Caco-2 (cell line): ENCODE data around the gene ALK. TPM values are rescaled to one million over a fixed set of nuclear protein-coding genes. Genes with fewer than 3 reads are reported as not detected.

Experiments used
- BruUV-seq: library from RNA; stranded (reverse); fragments of 400-500 nt; replicated peaks from 2 replicates; lab custom pipeline; 2021; lab: Mats Ljungman, UMichigan
- CTCF ChIA-PET: fragments of 300-600 bp; sonication (Branson Sonifier 250); formaldehyde crosslinking; loops from one replicate; lab custom pipeline; 2022; ENCODE audit warnings: antibody characterized with exemption; lab: Charles Lee
- POLR2A ChIA-PET: fragments of 300-600 bp; sonication (Branson Sonifier 250); formaldehyde crosslinking; loops from one replicate; lab custom pipeline; 2022; ENCODE audit warnings: antibody characterized with exemption; lab: Charles Lee
- DNase-seq, 2 experiments: peaks; one replicate each; pipeline versions ENCODE4 v3.0.0 to v3.0.0-alpha.2; 2020 to 2022
- H3K27me3 ChIP-seq: replicated peaks from 2 replicates; pipeline ENCODE4 v1.6.0; 2011; ENCODE audit warnings: low read length; ENCODE audit not compliant: control insufficient read depth, insufficient read depth
- H3K36me3 ChIP-seq: 2 replicates; pipeline ENCODE4 v1.5.1; 2011; ENCODE audit warnings: low read length; ENCODE audit not compliant: control insufficient read depth, insufficient read depth
- H3K4me1 ChIP-seq: fragments of 250-450 bp; sonication (Bioruptor Pico); 2 replicates; pipeline ENCODE4 v1.5.1; 2020; ENCODE audit warnings: mild to moderate bottlenecking
- H3K4me3 ChIP-seq: 2 replicates; pipeline ENCODE4 v1.5.1; 2011; ENCODE audit warnings: low read depth, mild to moderate bottlenecking, control low read depth, low read length
- H3K9me3 ChIP-seq: fragments of 250-450 bp; sonication (Bioruptor Pico); 2 replicates; pipeline ENCODE4 v1.5.1; 2020; ENCODE audit warnings: mild to moderate bottlenecking, moderate library complexity
- H3K27ac Mint-ChIP-seq: one replicate; pipeline ENCODE4 v1.8.0; 2022; ENCODE audit warnings: mixed read lengths; ENCODE audit not compliant: unreplicated experiment
- H3K27me3 Mint-ChIP-seq: one replicate; pipeline ENCODE4 v1.8.0; 2022; ENCODE audit warnings: mixed read lengths; ENCODE audit not compliant: insufficient read depth, unreplicated experiment
- H3K36me3 Mint-ChIP-seq: one replicate; pipeline ENCODE4 v1.8.0; 2022; ENCODE audit warnings: mild to moderate bottlenecking, mixed read lengths; ENCODE audit not compliant: insufficient read depth, unreplicated experiment
- H3K4me1 Mint-ChIP-seq: one replicate; pipeline ENCODE4 v1.8.0; 2022; ENCODE audit warnings: low read depth, mixed read lengths; ENCODE audit not compliant: unreplicated experiment
- H3K4me3 Mint-ChIP-seq: one replicate; pipeline ENCODE4 v1.8.0; 2022; ENCODE audit warnings: mild to moderate bottlenecking, moderate library complexity, mixed read lengths; ENCODE audit not compliant: unreplicated experiment
- H3K9me3 Mint-ChIP-seq: one replicate; pipeline ENCODE4 v1.8.0; 2022; ENCODE audit warnings: mixed read lengths; ENCODE audit not compliant: unreplicated experiment
- intact Hi-C: fragments of 100-400 bp; cut with micrococcal nuclease; formaldehyde crosslinking; loops from one replicate; pipeline ENCODE4 v1.10.0; 2022; ENCODE audit not compliant: unreplicated experiment
- total RNA-seq: library from RNA; stranded (reverse); gene quantifications from 2 replicates; pipeline ENCODE4 v1.2.3, GENCODE V29; 2022
- TF ChIP-seq, protein P1 (sequence below), 2 experiments: fragments of 200-600 bp in 1 of 2; IDR thresholded peaks; 1 replicate in 1 of 2; 2 replicates in 1 of 2; pipeline versions ENCODE4 v1.5.1 to v1.8.0; 2011 to 2022; ENCODE audit warnings: antibody characterized with exemption in 1 of 2, control low read depth in 1 of 2, inconsistent platforms in 1 of 2, low read depth in 1 of 2, low read length in 1 of 2, mild to moderate bottlenecking in 1 of 2, moderate library complexity in 1 of 2; ENCODE audit not compliant: insufficient read depth in 1 of 2, severe bottlenecking in 1 of 2, unreplicated experiment in 1 of 2

Gene ALK
- total RNA-seq, 1 experiment from 2014 or later, result 0.11 TPM

GRCh38 chr2:29222381-29223179 is 698.8 kb downstream of the ALK start:
- H3K27me3 ChIP-seq, result no peaks in the 10 kb centered on the region; the same call in 1 of the 2 replicates
- no peak for DNase-seq
- TF ChIP-seq, protein P1, sequence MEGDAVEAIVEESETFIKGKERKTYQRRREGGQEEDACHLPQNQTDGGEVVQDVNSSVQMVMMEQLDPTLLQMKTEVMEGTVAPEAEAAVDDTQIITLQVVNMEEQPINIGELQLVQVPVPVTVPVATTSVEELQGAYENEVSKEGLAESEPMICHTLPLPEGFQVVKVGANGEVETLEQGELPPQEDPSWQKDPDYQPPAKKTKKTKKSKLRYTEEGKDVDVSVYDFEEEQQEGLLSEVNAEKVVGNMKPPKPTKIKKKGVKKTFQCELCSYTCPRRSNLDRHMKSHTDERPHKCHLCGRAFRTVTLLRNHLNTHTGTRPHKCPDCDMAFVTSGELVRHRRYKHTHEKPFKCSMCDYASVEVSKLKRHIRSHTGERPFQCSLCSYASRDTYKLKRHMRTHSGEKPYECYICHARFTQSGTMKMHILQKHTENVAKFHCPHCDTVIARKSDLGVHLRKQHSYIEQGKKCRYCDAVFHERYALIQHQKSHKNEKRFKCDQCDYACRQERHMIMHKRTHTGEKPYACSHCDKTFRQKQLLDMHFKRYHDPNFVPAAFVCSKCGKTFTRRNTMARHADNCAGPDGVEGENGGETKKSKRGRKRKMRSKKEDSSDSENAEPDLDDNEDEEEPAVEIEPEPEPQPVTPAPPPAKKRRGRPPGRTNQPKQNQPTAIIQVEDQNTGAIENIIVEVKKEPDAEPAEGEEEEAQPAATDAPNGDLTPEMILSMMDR (IDR thresholded peaks at IDR 0.05; ENCODE audit: insufficient read depth in 1 of 2, low read depth in 1 of 2, low read length in 1 of 2, severe bottlenecking in 1 of 2, unreplicated experiment in 1 of 2), result no peak
- no peaks in the 10 kb centered on the region for H3K4me1 ChIP-seq
- Mint-ChIP-seq H3K27me3 (peaks cover 6% of the 10 kb centered on the region), H3K36me3 (no peaks in the 10 kb centered on the region), H3K4me1 (no peaks in the 10 kb centered on the region), H3K27ac (no peak overlapping the region), H3K9me3 (no peaks in the 10 kb centered on the region), H3K4me3 (no peak overlapping the region)
- no TSS peak for BruUV-seq
- intact Hi-C loops, result no loop called here
- no peaks in the 10 kb centered on the region for H3K9me3 ChIP-seq
- H3K4me3 ChIP-seq, result no peak overlapping the region
- POLR2A ChIA-PET, result no interaction called here
- CTCF ChIA-PET, result no interaction called here
- no peaks in the 10 kb centered on the region for H3K36me3 ChIP-seq

DNA sequence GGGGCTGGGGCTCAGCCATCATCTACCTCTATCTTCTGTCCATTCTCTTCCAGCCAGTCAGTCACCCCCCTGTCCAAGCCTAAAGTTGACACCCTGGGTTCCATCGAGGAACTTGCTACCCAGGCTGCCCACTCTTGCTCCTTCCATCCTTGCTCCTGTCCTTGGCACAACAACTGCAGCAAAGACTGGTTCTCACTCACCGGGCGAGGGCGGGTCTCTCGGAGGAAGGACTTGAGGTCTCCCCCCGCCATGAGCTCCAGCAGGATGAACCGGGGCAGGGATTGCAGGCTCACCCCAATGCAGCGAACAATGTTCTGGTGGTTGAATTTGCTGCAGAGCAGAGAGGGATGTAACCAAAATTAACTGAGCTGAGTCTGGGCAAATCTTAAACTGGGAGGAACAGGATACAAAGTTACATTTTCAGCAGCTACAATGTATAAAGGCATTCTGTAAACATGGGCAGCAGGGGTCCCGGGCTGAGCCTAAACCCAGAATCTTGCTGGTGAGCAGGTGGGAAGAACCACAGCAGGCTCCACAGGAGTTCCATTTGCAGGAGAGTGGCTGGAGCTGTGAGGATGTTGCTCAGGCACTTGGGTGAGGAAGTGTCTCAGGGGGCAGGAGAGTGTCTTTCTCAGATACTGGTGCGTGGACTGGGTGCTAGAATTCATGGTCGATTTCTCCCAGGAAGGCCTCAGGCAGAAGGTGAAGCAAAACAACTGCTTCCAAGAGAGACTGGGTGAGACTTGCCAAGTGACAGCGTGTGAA is 700.7 kb downstream of the ALK start:
- ChIA-PET POLR2A (no interaction called here), CTCF (no interaction called here)
- Mint-ChIP-seq H3K9me3 (no peaks in the 10 kb centered on the region), H3K36me3 (no peaks in the 10 kb centered on the region), H3K4me3 (no peak overlapping the region), H3K4me1 (no peaks in the 10 kb centered on the region), H3K27me3 (peaks cover 6% of the 10 kb centered on the region), H3K27ac (no peak overlapping the region)
- TF ChIP-seq, protein P1 (IDR thresholded peaks at IDR 0.05; ENCODE audit: insufficient read depth in 1 of 2, low read depth in 1 of 2, low read length in 1 of 2, severe bottlenecking in 1 of 2, unreplicated experiment in 1 of 2), result no peak
- intact Hi-C loops, result no loop called here
- Histone ChIP-seq H3K4me3 (no peak overlapping the region), H3K9me3 (no peaks in the 10 kb centered on the region), H3K36me3 (no peaks in the 10 kb centered on the region), H3K27me3 (no peaks in the 10 kb centered on the region), H3K4me1 (no peaks in the 10 kb centered on the region)
- DNase-seq, result no peak
- BruUV-seq, result no TSS peak

DNA sequence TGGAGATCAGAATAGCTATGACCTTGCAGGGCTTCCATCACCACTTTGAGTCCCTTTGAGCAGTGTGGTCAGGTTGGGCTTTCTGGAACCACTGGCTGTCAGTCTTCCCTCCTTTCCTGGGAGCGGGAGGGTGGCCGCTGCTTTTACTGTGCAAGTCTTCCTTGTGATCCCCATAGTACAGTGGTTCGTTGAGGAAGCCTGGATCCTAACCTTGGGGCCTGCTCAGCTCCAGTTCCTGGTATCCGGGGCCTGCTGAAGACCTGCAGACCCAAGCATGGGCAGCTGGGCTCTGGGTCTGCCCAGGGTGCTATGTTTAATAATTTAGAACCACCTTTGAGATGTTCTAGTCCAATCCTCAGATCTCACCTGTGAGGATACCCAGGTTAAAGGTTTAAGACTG is 702.0 kb downstream of the ALK start:
- Mint-ChIP-seq H3K9me3 (no peaks in the 10 kb centered on the region), H3K4me3 (no peak overlapping the region), H3K27ac (no peak overlapping the region), H3K27me3 (peaks cover 6% of the 10 kb centered on the region), H3K4me1 (no peaks in the 10 kb centered on the region), H3K36me3 (no peaks in the 10 kb centered on the region)
- no TSS peak for BruUV-seq
- Histone ChIP-seq H3K36me3 (no peaks in the 10 kb centered on the region), H3K4me1 (no peaks in the 10 kb centered on the region), H3K9me3 (no peaks in the 10 kb centered on the region), H3K4me3 (no peak overlapping the region), H3K27me3 (no peaks in the 10 kb centered on the region)
- CTCF ChIA-PET, result no interaction called here
- intact Hi-C loops, result no loop called here
- TF ChIP-seq, protein P1 (IDR thresholded peaks at IDR 0.05; ENCODE audit: insufficient read depth in 1 of 2, low read depth in 1 of 2, low read length in 1 of 2, severe bottlenecking in 1 of 2, unreplicated experiment in 1 of 2), result no peak
- no peak for DNase-seq
- POLR2A ChIA-PET, result no interaction called here
